Measurements from ENCODE around the gene PFDN4. TPM values are rescaled to one million over a fixed set of nuclear protein-coding genes. Genes with fewer than 3 reads are reported as not detected.
"Not testable (repeated sequence)": the region's sequence is repeated elsewhere in the genome, so short reads cannot be mapped to it uniquely, and the experiment has no call there.

Gene PFDN4
- total and polyA plus RNA-seq, 2 experiments from 2014 or later, result 56.9 to 75.5 TPM

- no peaks in the 10 kb centered on the region for H3K27me3 ChIP-seq
- no peak overlapping the region for H3K27ac ChIP-seq
- DNase-seq (ENCODE audit: low read depth in 1 of 2, low spot score in 1 of 2), result no peak
- TF ChIP-seq, protein P1, sequence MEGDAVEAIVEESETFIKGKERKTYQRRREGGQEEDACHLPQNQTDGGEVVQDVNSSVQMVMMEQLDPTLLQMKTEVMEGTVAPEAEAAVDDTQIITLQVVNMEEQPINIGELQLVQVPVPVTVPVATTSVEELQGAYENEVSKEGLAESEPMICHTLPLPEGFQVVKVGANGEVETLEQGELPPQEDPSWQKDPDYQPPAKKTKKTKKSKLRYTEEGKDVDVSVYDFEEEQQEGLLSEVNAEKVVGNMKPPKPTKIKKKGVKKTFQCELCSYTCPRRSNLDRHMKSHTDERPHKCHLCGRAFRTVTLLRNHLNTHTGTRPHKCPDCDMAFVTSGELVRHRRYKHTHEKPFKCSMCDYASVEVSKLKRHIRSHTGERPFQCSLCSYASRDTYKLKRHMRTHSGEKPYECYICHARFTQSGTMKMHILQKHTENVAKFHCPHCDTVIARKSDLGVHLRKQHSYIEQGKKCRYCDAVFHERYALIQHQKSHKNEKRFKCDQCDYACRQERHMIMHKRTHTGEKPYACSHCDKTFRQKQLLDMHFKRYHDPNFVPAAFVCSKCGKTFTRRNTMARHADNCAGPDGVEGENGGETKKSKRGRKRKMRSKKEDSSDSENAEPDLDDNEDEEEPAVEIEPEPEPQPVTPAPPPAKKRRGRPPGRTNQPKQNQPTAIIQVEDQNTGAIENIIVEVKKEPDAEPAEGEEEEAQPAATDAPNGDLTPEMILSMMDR (IDR thresholded peaks at IDR 0.05; ENCODE audit: low read depth, low read length), result no peak
- H3K36me3 ChIP-seq, result peaks cover 6% of the 10 kb centered on the region
- no peaks in the 10 kb centered on the region for H3K4me1 ChIP-seq (ENCODE audit: low read depth)
- no peak overlapping the region for H3K4me3 ChIP-seq
- no peaks in the 10 kb centered on the region for H3K9me3 ChIP-seq (ENCODE audit: low read depth)
These were observed 15.9 kb downstream of the PFDN4 start for GRCh38 chr20:54223751-54224150.

GRCh38 chr20:54224642-54225041, 16.8 kb downstream of the PFDN4 start:
- not testable (repeated sequence) for H3K27me3 ChIP-seq

DNA sequence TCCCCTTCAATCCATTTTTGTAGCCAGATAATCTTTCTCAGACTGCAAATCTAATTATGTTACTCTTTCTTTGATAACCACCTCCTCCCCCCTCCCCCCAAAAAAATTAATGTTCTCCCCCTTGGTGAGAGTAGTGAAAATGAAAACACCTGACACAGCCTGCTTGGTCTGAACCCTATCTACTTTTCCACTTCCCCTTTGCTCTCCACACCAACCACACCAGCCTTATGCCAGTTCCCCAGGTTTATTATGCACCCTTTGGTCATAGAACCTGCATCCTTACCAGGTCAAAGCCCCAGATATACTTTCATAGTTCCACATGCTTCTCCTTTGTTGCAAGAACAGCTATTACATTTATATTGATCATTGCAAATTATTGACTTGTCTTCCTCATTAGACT, 19.4 kb downstream of the PFDN4 start:
- TF ChIP-seq, protein P1 (IDR thresholded peaks at IDR 0.05; ENCODE audit: low read depth, low read length), result no peak
- no peak overlapping the region for H3K4me3 ChIP-seq
- H3K36me3 ChIP-seq, result no peaks in the 10 kb centered on the region
- no peak overlapping the region for H3K27ac ChIP-seq
- no peaks in the 10 kb centered on the region for H3K9me3 ChIP-seq (ENCODE audit: low read depth)
- H3K4me1 ChIP-seq (ENCODE audit: low read depth), result no peaks in the 10 kb centered on the region
- no peaks in the 10 kb centered on the region for H3K27me3 ChIP-seq
- no peak for DNase-seq (ENCODE audit: low read depth in 1 of 2, low spot score in 1 of 2)

More at GRCh38 chr20:54224642-54225041, 16.8 kb downstream of the PFDN4 start:
- H3K4me1 ChIP-seq (ENCODE audit: low read depth); H3K27ac ChIP-seq; H3K4me3 ChIP-seq; DNase-seq (ENCODE audit: low read depth in 1 of 2, low spot score in 1 of 2); H3K36me3 ChIP-seq; H3K9me3 ChIP-seq (ENCODE audit: low read depth): not testable (repeated sequence)

DNA sequence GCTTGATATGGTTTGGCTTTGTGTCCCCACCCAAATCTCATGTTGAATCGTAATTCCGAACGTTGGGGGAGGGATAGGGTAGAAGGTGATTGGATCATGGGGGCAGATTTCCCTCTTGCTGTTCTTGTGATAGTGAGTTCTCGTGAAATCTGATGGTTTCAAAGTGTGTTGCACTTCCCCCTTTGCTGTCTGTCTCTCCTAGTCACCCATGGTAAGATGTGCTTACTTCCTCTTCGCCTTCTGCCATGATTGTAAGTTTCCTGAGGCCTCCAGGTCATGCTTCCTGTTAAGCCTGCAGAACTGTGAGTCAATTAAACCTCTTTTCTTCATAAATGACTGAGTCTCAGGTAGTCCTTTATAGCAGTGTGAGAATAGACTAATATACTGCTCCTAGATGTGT, 19.9 kb downstream of the PFDN4 start:
- Histone ChIP-seq H3K4me1 (ENCODE audit: low read depth) (no peaks in the 10 kb centered on the region), H3K4me3 (no peak overlapping the region), H3K27me3 (no peaks in the 10 kb centered on the region), H3K27ac (no peak overlapping the region), H3K9me3 (ENCODE audit: low read depth) (no peaks in the 10 kb centered on the region), H3K36me3 (no peaks in the 10 kb centered on the region)
- TF ChIP-seq, protein P1 (IDR thresholded peaks at IDR 0.05; ENCODE audit: low read depth, low read length), result no peak
- no peak for DNase-seq (ENCODE audit: low read depth in 1 of 2, low spot score in 1 of 2)

GRCh38 chr20:54228841-54229240, 21.0 kb downstream of the PFDN4 start:
- H3K27ac ChIP-seq, result no peak overlapping the region
- TF ChIP-seq, protein P1 (IDR thresholded peaks at IDR 0.05; ENCODE audit: low read depth, low read length), result no peak
- H3K9me3 ChIP-seq (ENCODE audit: low read depth), result no peaks in the 10 kb centered on the region
- DNase-seq (ENCODE audit: low read depth in 1 of 2, low spot score in 1 of 2), result peak in 1 of 2 donors; percentile 46
- H3K4me3 ChIP-seq, result no peak overlapping the region
- no peaks in the 10 kb centered on the region for H3K27me3 ChIP-seq
- H3K4me1 ChIP-seq (ENCODE audit: low read depth), result no peaks in the 10 kb centered on the region
- H3K36me3 ChIP-seq, result no peaks in the 10 kb centered on the region

- Histone ChIP-seq H3K9me3 (ENCODE audit: low read depth) (no peaks in the 10 kb centered on the region), H3K27me3 (no peaks in the 10 kb centered on the region), H3K27ac (no peak overlapping the region), H3K4me3 (no peak overlapping the region), H3K4me1 (ENCODE audit: low read depth) (no peaks in the 10 kb centered on the region), H3K36me3 (no peaks in the 10 kb centered on the region)
- TF ChIP-seq, protein P1 (IDR thresholded peaks at IDR 0.05; ENCODE audit: low read depth, low read length), result no peak
- DNase-seq (ENCODE audit: low read depth in 1 of 2, low spot score in 1 of 2), result no peak
These were observed 21.8 kb downstream of the PFDN4 start for GRCh38 chr20:54229566-54230160.
